SK-N-SH (cell line): ENCODE measurements around the gene CYTL1. TPM values are rescaled to one million over a fixed set of nuclear protein-coding genes. Genes with fewer than 3 reads are reported as not detected.

Source experiments
- CTCF ChIA-PET: fragments of 300-600, 350-600 bp; formaldehyde crosslinking; extraction: SDS; loops from one replicate; lab custom pipeline; 2021; lab: Yijun Ruan, JAX
- POLR2A ChIA-PET: fragments of 350-600 bp; sonication (Branson Sonifier 250); formaldehyde crosslinking; extraction: SDS; loops from one replicate; lab custom pipeline; 2020; ENCODE audit warnings: antibody characterized with exemption, inconsistent platforms; lab: Yijun Ruan, JAX
- DNase-seq: peaks from one replicate; pipeline ENCODE4 v3.0.0; 2012
- H2AFZ ChIP-seq: fragments of 200-600 bp; sonication (generic); 2 replicates; pipeline ENCODE4 v1.8.1; 2016; ENCODE audit warnings: antibody characterized with exemption, mild to moderate bottlenecking, low read depth
- H3F3A ChIP-seq: fragments of 200-600 bp; sonication (generic); replicated peaks from 2 replicates; pipeline ENCODE3; 2016; ENCODE audit warnings: antibody characterized with exemption, mild to moderate bottlenecking; ENCODE audit not compliant: insufficient read depth
- H3K27ac ChIP-seq, 2 experiments: fragments of 200-500 bp in 1 of 2; fragments of 200-600 bp in 1 of 2; sonication (Bioruptor generic) in 1 of 2; sonication (generic), shearing (Covaris generic) in 1 of 2; 2 replicates each; pipeline versions ENCODE4 v1.5.1 to v1.6.1; 2014 to 2016; ENCODE audit warnings: low read depth in 2 of 2, inconsistent platforms in 1 of 2, low read length in 1 of 2, mild to moderate bottlenecking in 1 of 2, mixed read lengths in 1 of 2
- H3K27me3 ChIP-seq: fragments of 200-600 bp; sonication (generic), shearing (Covaris generic); 2 replicates; pipeline ENCODE4 v1.6.1; 2016; ENCODE audit warnings: mixed run types; ENCODE audit not compliant: insufficient read depth
- H3K36me3 ChIP-seq, 2 experiments: fragments of 200-500 bp in 1 of 2; fragments of 200-600 bp in 1 of 2; sonication (Bioruptor generic) in 1 of 2; sonication (generic) in 1 of 2; replicated peaks in 1 of 2; 2 replicates each; pipeline versions ENCODE3 to v1.5.1; 2014 to 2016; ENCODE audit warnings: low read length in 1 of 2, mild to moderate bottlenecking in 1 of 2; ENCODE audit not compliant: insufficient read depth in 2 of 2, control insufficient read depth in 1 of 2
- H3K4me1 ChIP-seq, 2 experiments: fragments of 200-500 bp in 1 of 2; fragments of 200-600 bp in 1 of 2; sonication (Bioruptor generic) in 1 of 2; sonication (generic), shearing (Covaris generic) in 1 of 2; 2 replicates each; pipeline versions ENCODE4 v1.5.1 to v1.6.1; 2014 to 2016; ENCODE audit warnings: low read depth in 1 of 2, low read length in 1 of 2, mixed run types in 1 of 2; ENCODE audit not compliant: insufficient read depth in 2 of 2, control insufficient read depth in 1 of 2
- H3K4me2 ChIP-seq: fragments of 200-600 bp; sonication (generic), shearing (Covaris generic); 2 replicates; pipeline ENCODE4 v1.6.1; 2017; ENCODE audit warnings: mixed run types
- H3K4me3 ChIP-seq, 2 experiments: fragments of 200-500 bp in 1 of 2; fragments of 200-600 bp in 1 of 2; sonication (Bioruptor generic) in 1 of 2; sonication (generic), shearing (Covaris generic) in 1 of 2; 2 replicates each; pipeline versions ENCODE4 v1.5.1 to v1.8.1; 2014 to 2016; ENCODE audit warnings: low read depth in 2 of 2, inconsistent platforms in 1 of 2, low read length in 1 of 2, mild to moderate bottlenecking in 1 of 2, mixed read lengths in 1 of 2, moderate library complexity in 1 of 2
- H3K79me2 ChIP-seq: fragments of 200-600 bp; sonication (generic); 2 replicates; pipeline ENCODE4 v1.8.1; 2017; ENCODE audit warnings: mild to moderate bottlenecking; ENCODE audit not compliant: insufficient read depth
- H3K9ac ChIP-seq: fragments of 200-600 bp; sonication (generic); 2 replicates; pipeline ENCODE4 v1.6.1; 2017; ENCODE audit warnings: mixed run types
- H3K9me2 ChIP-seq: fragments of 200-600 bp; sonication (generic); 2 replicates; pipeline ENCODE4 v1.6.1; 2017; ENCODE audit warnings: mixed run types
- H3K9me3 ChIP-seq: fragments of 200-600 bp; sonication (generic); 2 replicates; pipeline ENCODE4 v1.6.1; 2017; ENCODE audit warnings: mixed run types, mild to moderate bottlenecking, moderate library complexity
- H4K20me1 ChIP-seq: fragments of 200-600 bp; sonication (generic); 2 replicates; pipeline ENCODE4 v1.6.1; 2017; ENCODE audit warnings: mild to moderate bottlenecking, mixed run types; ENCODE audit not compliant: insufficient read depth
- ELF1 ChIP-seq: IDR thresholded peaks from 2 replicates; pipeline ENCODE4 v1.4.0; 2012
- EP300 ChIP-seq, 2 experiments: IDR thresholded peaks; 2 replicates each; pipeline versions ENCODE4 v1.4.0 to v1.6.1; 2012; ENCODE audit warnings: borderline replicate concordance in 1 of 2, low read depth in 1 of 2, low read length in 1 of 2
- EZH2phosphoT487 ChIP-seq: fragments of 200-600 bp; sonication (generic); IDR thresholded peaks from 2 replicates; pipeline ENCODE4 v1.6.1; 2017; ENCODE audit warnings: low read depth, mixed run types, mild to moderate bottlenecking, antibody characterized with exemption, moderate library complexity, borderline replicate concordance
- FOXJ3 ChIP-seq: sonication (generic); formaldehyde crosslinking; IDR thresholded peaks from 2 replicates; pipeline ENCODE4 v1.5.1; 2020; ENCODE audit warnings: mild to moderate bottlenecking, missing genetic modification reagents
- JUND ChIP-seq: IDR thresholded peaks from 2 replicates; pipeline ENCODE4 v1.4.0; 2012
- MEF2A ChIP-seq: IDR thresholded peaks from 2 replicates; pipeline ENCODE4 v1.4.0; 2012; ENCODE audit warnings: low read depth, borderline replicate concordance
- MXI1 ChIP-seq: IDR thresholded peaks from 2 replicates; pipeline ENCODE4 v1.6.1; 2012; ENCODE audit warnings: mild to moderate bottlenecking, low read depth, low read length, improper control_type of control experiment
- NFIC ChIP-seq: IDR thresholded peaks from 2 replicates; pipeline ENCODE4 v1.4.0; 2012; ENCODE audit warnings: borderline replicate concordance
- NRF1 ChIP-seq: IDR thresholded peaks from 2 replicates; pipeline ENCODE4 v1.6.1; 2012; ENCODE audit warnings: low read depth, mild to moderate bottlenecking, low read length
- PBX3 ChIP-seq: IDR thresholded peaks from 2 replicates; pipeline ENCODE4; 2012
- RAD21 ChIP-seq: IDR thresholded peaks from 2 replicates; pipeline ENCODE4 v1.6.1; 2012; ENCODE audit warnings: mild to moderate bottlenecking, low read length
- RCOR1 ChIP-seq: fragments of 150-350 bp; IDR thresholded peaks from 2 replicates; pipeline ENCODE4 v1.6.1; 2017; ENCODE audit warnings: antibody characterized with exemption, low read length
- RFX5 ChIP-seq: IDR thresholded peaks from 2 replicates; pipeline ENCODE4 v1.6.1; 2012; ENCODE audit warnings: mild to moderate bottlenecking, improper control_type of control experiment, low read length
- RXRA ChIP-seq: IDR thresholded peaks from 2 replicates; pipeline ENCODE4 v1.4.0; 2012; ENCODE audit warnings: low read depth, mild to moderate bottlenecking, borderline replicate concordance
- SIN3A ChIP-seq: IDR thresholded peaks from 2 replicates; pipeline ENCODE4 v1.6.1; 2012; ENCODE audit warnings: low read depth, mild to moderate bottlenecking, low read length, moderate library complexity, borderline replicate concordance
- TCF12 ChIP-seq: IDR thresholded peaks from 2 replicates; pipeline ENCODE4 v1.4.0; 2012
- TEAD4 ChIP-seq: IDR thresholded peaks from 2 replicates; pipeline ENCODE4 v1.4.0; 2012; ENCODE audit warnings: mild to moderate bottlenecking, borderline replicate concordance; ENCODE audit not compliant: insufficient read depth
- USF1 ChIP-seq: IDR thresholded peaks from 2 replicates; pipeline ENCODE4 v1.4.0; 2012; ENCODE audit warnings: low read depth, borderline replicate concordance
- USF2 ChIP-seq: fragments of 150-350 bp; IDR thresholded peaks from 2 replicates; pipeline ENCODE4 v1.6.1; 2017; ENCODE audit warnings: antibody characterized with exemption, low read length, low read depth, borderline replicate concordance
- YY1 ChIP-seq: IDR thresholded peaks from 2 replicates; pipeline ENCODE4 v1.4.0; 2012; ENCODE audit warnings: low read depth, mild to moderate bottlenecking
- ZBTB33 ChIP-seq: IDR thresholded peaks from 2 replicates; pipeline ENCODE4 v1.4.0; 2012; ENCODE audit warnings: low read depth, borderline replicate concordance
- WGBS: methylation state at CpG from one replicate; pipeline ENCODE4 v1.1.6; 2017; ENCODE audit warnings: low lambda C conversion rate; 5-methylcytosine and 5-hydroxymethylcytosine counted together
- polyA plus RNA-seq, 3 experiments: library from polyadenylated mRNA; depleted of rRNA; stranded (reverse); fragments of >200 nt; gene quantifications; 2 replicates each; pipeline ENCODE4 v1.2.3, GENCODE V29; 2012

Gene CYTL1
- polyA plus RNA-seq, 1 of the 3 experiments (the other 2 are of a cell fraction), result 3.0 TPM

- no peaks in the 10 kb centered on the region for H3K9me2 ChIP-seq
- H3K4me2 ChIP-seq, result no peak overlapping the region
- no peak overlapping the region for H3K27ac ChIP-seq
- H2AFZ ChIP-seq, result no peak overlapping the region
- H3K4me3 ChIP-seq, result no peak overlapping the region
- H4K20me1 ChIP-seq, result no peaks in the 10 kb centered on the region
- H3K9me3 ChIP-seq, result no peaks in the 10 kb centered on the region
- no peaks in the 10 kb centered on the region for H3K36me3 ChIP-seq
- no peak overlapping the region for H3K9ac ChIP-seq
- ChIA-PET POLR2A (no interaction called here), CTCF (interaction anchor here (0.9 to 1.0 kb wide), 2 partner anchors 8 to 11 kb away, joined by 3 to 4 read pairs; no protein-coding TSS in a partner anchor)
- H3F3A ChIP-seq, result no peaks in the 10 kb centered on the region
- DNase-seq, result no peak
- H3K4me1 ChIP-seq, result peaks cover 3 to 18% of the 10 kb centered on the region in 2 experiments; a peak in 2 of 4 replicates
- TF ChIP-seq TCF12, result no peak
- TF ChIP-seq ELF1, result no peak
- TF ChIP-seq EP300 (IDR thresholded peaks at IDR 0.05; ENCODE audit: borderline replicate concordance in 1 of 2, low read depth in 1 of 2, low read length in 1 of 2), result no peak
- TF ChIP-seq SIN3A, result no peak
- no peak for TF ChIP-seq TEAD4
- no peak for TF ChIP-seq YY1
- TF ChIP-seq MEF2A, result no peak
- TF ChIP-seq JUND, result no peak
- no peak for TF ChIP-seq EZH2phosphoT487
- TF ChIP-seq RFX5, result no peak
- TF ChIP-seq USF2, result no peak
- TF ChIP-seq, all 33 proteins: peak for 0
- Histone ChIP-seq H3K79me2 (no peaks in the 10 kb centered on the region), H3K27me3 (peaks cover 12% of the 10 kb centered on the region; the same call in 1 of the 2 replicates)
- WGBS, result 75% methylated on average over 7 of the region's 7 CpGs
Measured at GRCh38 chr4:5039800-5040199, 20.5 kb upstream of the CYTL1 start.

- H3K9me3 ChIP-seq, result no peaks in the 10 kb centered on the region
- H4K20me1 ChIP-seq, result no peaks in the 10 kb centered on the region
- no peaks in the 10 kb centered on the region for H3K36me3 ChIP-seq
- peak overlapping the region; percentile 48 for H3K4me2 ChIP-seq
- H3K4me3 ChIP-seq, result no peak overlapping the region
- no peak for DNase-seq
- peaks cover 3 to 18% of the 10 kb centered on the region in 2 experiments; a peak in 2 of 4 replicates for H3K4me1 ChIP-seq
- WGBS, result 40% methylated on average over 8 of the region's 8 CpGs
- peak overlapping the region; percentile 73; the same call in 1 of the 2 replicates for H2AFZ ChIP-seq
- ChIA-PET CTCF (no interaction called here), POLR2A (no interaction called here)
- H3F3A ChIP-seq, result no peaks in the 10 kb centered on the region
- H3K9me2 ChIP-seq, result no peaks in the 10 kb centered on the region
- no peak overlapping the region for H3K9ac ChIP-seq
- H3K27ac ChIP-seq, result peak overlapping the region in 1 of 2 experiments; percentile 16; a peak in 1 of 4 replicates
- H3K79me2 ChIP-seq, result no peaks in the 10 kb centered on the region
- no peaks in the 10 kb centered on the region; the same call in 1 of the 2 replicates for H3K27me3 ChIP-seq
- TF ChIP-seq ZBTB33 (no peak), ELF1 (no peak), NFIC (no peak; the same call in 1 of the 2 replicates), FOXJ3 (CRISPR knock-in tag) (no peak), NRF1 (no peak), MEF2A (0 out of 2 replicates have a peak, but pooled peaks have one; percentile 11), YY1 (no peak), SIN3A (no peak), RXRA (no peak), USF1 (no peak), RCOR1 (no peak), MXI1 (no peak), TCF12 (peak; percentile 87), PBX3 (peak; percentile 41; the same call in 1 of the 2 replicates), RAD21 (no peak), JUND (peak; percentile 87), TEAD4 (peak; percentile 86)
Measured at GRCh38 chr4:5037553-5038551, 18.6 kb upstream of the CYTL1 start.
